Breast epithelium (tissue), 3 donors: ENCODE results near the gene ZPBP2.

ENCODE experiments used
- CTCF ChIP-seq, 3 donors: fragments of 450-650 bp; IDR thresholded peaks; one replicate each; pipeline ENCODE4 v1.5.1; 2016 to 2017; ENCODE audit warnings: antibody characterized with exemption in 3 of 3, mild to moderate bottlenecking in 3 of 3, moderate library complexity in 3 of 3
- POLR2A ChIP-seq: fragments of 450-650 bp; IDR thresholded peaks from one replicate; pipeline ENCODE4 v1.6.1; 2016; ENCODE audit warnings: antibody characterized with exemption, mild to moderate bottlenecking, moderate library complexity
- POLR2AphosphoS5 ChIP-seq, 3 donors: sonication (generic); formaldehyde crosslinking; IDR thresholded peaks; one replicate each; pipeline ENCODE4 v1.6.1; 2017; ENCODE audit warnings: antibody characterized with exemption in 3 of 3

GRCh38 chr17:39871801-39872200 is 3.8 kb downstream of the ZPBP2 start:
- TF ChIP-seq POLR2A = no peak
- TF ChIP-seq CTCF (IDR thresholded peaks at IDR 0.05) = no peak
- no peak for TF ChIP-seq POLR2AphosphoS5 (IDR thresholded peaks at IDR 0.05)
